Vagina (tissue), 2 donors: ENCODE results near the gene TMEM232. TPM values are rescaled to one million over a fixed set of nuclear protein-coding genes. Genes with fewer than 3 reads are reported as not detected.

ENCODE experiments used
- DNase-seq, 2 donors: peaks; one replicate each; pipeline ENCODE4 v3.0.0-alpha.2; 2017; ENCODE audit errors: extremely low spot score in 2 of 2
- H3K27ac ChIP-seq: fragments of 200-600 bp; sonication (generic); one replicate; pipeline ENCODE4 v1.5.1; 2019
- H3K27me3 ChIP-seq: fragments of 200-600 bp; sonication (generic); one replicate; pipeline ENCODE4 v1.5.1; 2019
- H3K36me3 ChIP-seq, 2 donors: fragments of 200-600 bp; sonication (generic); one replicate each; pipeline ENCODE4 v1.5.1; 2017 to 2019
- H3K4me1 ChIP-seq: fragments of 200-600 bp; sonication (generic); one replicate; pipeline ENCODE4 v1.5.1; 2019
- H3K4me3 ChIP-seq, 2 donors: fragments of 200-600 bp; sonication (generic); 1 replicate in 1 of 2; 2 replicates in 1 of 2; pipeline ENCODE4 v1.5.1; 2016 to 2019
- H3K9me3 ChIP-seq: fragments of 200-600 bp; sonication (generic); one replicate; pipeline ENCODE4 v1.5.1; 2019
- CTCF ChIP-seq, 3 experiments: fragments of 450-650 bp in 2 of 3; fragments of 200-600 bp in 1 of 3; sonication (generic) in 1 of 3; IDR thresholded peaks; one replicate each; pipeline ENCODE4 v1.5.1; 2017 to 2019; ENCODE audit warnings: antibody characterized with exemption in 3 of 3, mild to moderate bottlenecking in 2 of 3, moderate library complexity in 2 of 3
- POLR2A ChIP-seq, 2 donors: fragments of 450-650 bp; IDR thresholded peaks; one replicate each; pipeline ENCODE4 v1.6.1; 2017; ENCODE audit warnings: antibody characterized with exemption in 2 of 2, mild to moderate bottlenecking in 2 of 2, moderate library complexity in 2 of 2
- POLR2AphosphoS5 ChIP-seq, 2 donors: sonication (generic); formaldehyde crosslinking; IDR thresholded peaks; one replicate each; pipeline ENCODE4 v1.9.0; 2017; ENCODE audit warnings: antibody characterized with exemption in 2 of 2, mild to moderate bottlenecking in 2 of 2, low read depth in 1 of 2; ENCODE audit not compliant: insufficient read depth in 1 of 2
- intact Hi-C: fragments of 100-400 bp; cut with DNase I; formaldehyde crosslinking; loops from one replicate; pipeline ENCODE4 v1.15.1; 2023
- total RNA-seq: library from RNA; depleted of rRNA; stranded (reverse); fragments of >200 nt; gene quantifications from one replicate; pipeline ENCODE4 v1.2.3, GENCODE V29; 2016

The TMEM232 gene
- total RNA-seq, 1 donor from 2014 or later, result 4.2 TPM

GRCh38 chr5:110469486-110469885, 257.0 kb downstream of the TMEM232 start:
- intact Hi-C loops, result no loop called here
- Histone ChIP-seq H3K27ac (no peak overlapping the region), H3K4me3 (no peak overlapping the region), H3K9me3 (no peaks in the 10 kb centered on the region), H3K4me1 (no peaks in the 10 kb centered on the region), H3K27me3 (no peaks in the 10 kb centered on the region), H3K36me3 (no peaks in the 10 kb centered on the region)
- no peak for TF ChIP-seq POLR2A (IDR thresholded peaks at IDR 0.05)
- no peak for TF ChIP-seq CTCF (IDR thresholded peaks at IDR 0.05)
- TF ChIP-seq POLR2AphosphoS5 (IDR thresholded peaks at IDR 0.05; ENCODE audit: insufficient read depth in 1 of 2, low read depth in 1 of 2), result no peak
- no peak for DNase-seq

GRCh38 chr5:110463106-110463505, 263.4 kb downstream of the TMEM232 start:
- intact Hi-C loops, result no loop called here
- Histone ChIP-seq H3K9me3 (no peaks in the 10 kb centered on the region), H3K27me3 (no peaks in the 10 kb centered on the region), H3K4me1 (no peaks in the 10 kb centered on the region), H3K4me3 (no peak overlapping the region), H3K27ac (no peak overlapping the region), H3K36me3 (no peaks in the 10 kb centered on the region)
- TF ChIP-seq POLR2AphosphoS5 (IDR thresholded peaks at IDR 0.05; ENCODE audit: insufficient read depth in 1 of 2, low read depth in 1 of 2) (no peak), CTCF (IDR thresholded peaks at IDR 0.05) (no peak)
- no peak for DNase-seq

DNA sequence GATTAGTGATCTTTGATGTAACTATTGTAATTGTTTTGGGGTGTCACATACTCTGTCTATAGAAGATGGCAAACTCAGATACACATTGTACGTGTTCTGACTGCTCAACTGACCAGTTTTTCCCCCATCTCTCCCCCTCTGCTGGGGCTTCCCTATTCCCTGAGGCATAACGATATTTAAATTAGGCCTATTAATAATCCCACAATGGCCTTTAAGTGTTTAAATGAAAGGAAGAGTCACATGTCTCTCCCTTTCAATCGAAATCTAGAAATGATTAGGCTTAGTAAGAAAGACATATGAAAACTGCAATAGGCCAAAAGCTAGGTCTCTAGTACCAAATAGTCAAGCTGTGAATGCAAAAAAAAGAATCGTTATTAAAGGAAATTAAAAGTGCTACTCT, 265.6 kb downstream of the TMEM232 start:
- DNase-seq, result no peak
- H3K9me3 ChIP-seq, result no peaks in the 10 kb centered on the region
- no peak overlapping the region for H3K4me3 ChIP-seq
- no peak overlapping the region for H3K27ac ChIP-seq
- H3K27me3 ChIP-seq, result no peaks in the 10 kb centered on the region
- no peaks in the 10 kb centered on the region for H3K36me3 ChIP-seq
- no peaks in the 10 kb centered on the region for H3K4me1 ChIP-seq
- no peak for TF ChIP-seq POLR2A (IDR thresholded peaks at IDR 0.05)
- TF ChIP-seq CTCF (IDR thresholded peaks at IDR 0.05), result no peak
- no peak for TF ChIP-seq POLR2AphosphoS5 (IDR thresholded peaks at IDR 0.05; ENCODE audit: insufficient read depth in 1 of 2, low read depth in 1 of 2)
- intact Hi-C loops, result no loop called here

DNA sequence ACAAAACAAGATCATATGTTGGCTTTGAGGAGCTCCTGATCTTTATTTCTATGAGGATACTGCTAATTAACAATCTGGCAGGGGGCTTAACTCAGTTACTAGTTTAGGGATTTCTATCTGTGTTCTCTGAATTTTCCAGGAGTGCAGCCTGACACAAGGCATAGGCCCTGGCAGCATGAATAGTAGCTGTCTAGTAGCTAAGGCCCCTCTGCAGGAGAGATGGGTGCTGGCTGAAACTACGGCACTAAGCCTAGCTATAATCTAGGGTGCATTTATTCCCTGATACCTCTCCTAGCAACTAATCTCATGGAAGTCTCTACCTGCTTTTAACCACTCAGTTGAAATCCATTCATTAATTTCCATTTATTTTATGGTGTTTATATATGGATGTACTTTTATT, 268.2 kb downstream of the TMEM232 start:
- no peaks in the 10 kb centered on the region for H3K27me3 ChIP-seq
- H3K36me3 ChIP-seq, result no peaks in the 10 kb centered on the region
- DNase-seq, result no peak
- no peak overlapping the region for H3K4me3 ChIP-seq
- H3K4me1 ChIP-seq, result no peaks in the 10 kb centered on the region
- no peaks in the 10 kb centered on the region for H3K9me3 ChIP-seq
- H3K27ac ChIP-seq, result no peak overlapping the region
- no peak for TF ChIP-seq CTCF (IDR thresholded peaks at IDR 0.05)
- no peak for TF ChIP-seq POLR2AphosphoS5 (IDR thresholded peaks at IDR 0.05; ENCODE audit: insufficient read depth in 1 of 2, low read depth in 1 of 2)
- TF ChIP-seq POLR2A (IDR thresholded peaks at IDR 0.05), result no peak
- intact Hi-C loops, result no loop called here

GRCh38 chr5:110442856-110443255, 283.6 kb downstream of the TMEM232 start:
- H3K27me3 ChIP-seq, result no peaks in the 10 kb centered on the region
- H3K27ac ChIP-seq, result no peak overlapping the region
- no peaks in the 10 kb centered on the region for H3K4me1 ChIP-seq
- intact Hi-C loops, result no loop called here
- H3K36me3 ChIP-seq, result no peaks in the 10 kb centered on the region
- H3K9me3 ChIP-seq, result no peaks in the 10 kb centered on the region
- H3K4me3 ChIP-seq, result no peak overlapping the region
- DNase-seq, result no peak
- TF ChIP-seq POLR2AphosphoS5 (IDR thresholded peaks at IDR 0.05; ENCODE audit: insufficient read depth in 1 of 2, low read depth in 1 of 2) (no peak), CTCF (IDR thresholded peaks at IDR 0.05) (no peak), POLR2A (IDR thresholded peaks at IDR 0.05) (no peak)
